GM12872 (cell line): ENCODE measurements around the gene CCDC7.

Experiments used
- CTCF ChIP-seq: IDR thresholded peaks from 3 replicates; pipeline ENCODE4 v1.5.1; 2011; ENCODE audit warnings: low read depth, mild to moderate bottlenecking, low read length, moderate library complexity; ENCODE audit not compliant: insufficient read depth

Gene CCDC7

GRCh38 chr10:32411797-32412498, 34.0 kb upstream of the CCDC7 start:
- TF ChIP-seq CTCF, result no peak

- TF ChIP-seq CTCF, result no peak
Measured at GRCh38 chr10:32412499-32412853, 33.5 kb upstream of the CCDC7 start.

GRCh38 chr10:32413513-32413912, 32.4 kb upstream of the CCDC7 start:
- no peak for TF ChIP-seq CTCF

GRCh38 chr10:32415361-32415760, 30.6 kb upstream of the CCDC7 start:
- no peak for TF ChIP-seq CTCF

- TF ChIP-seq CTCF, result no peak
Measured at GRCh38 chr10:32417911-32418547, 27.9 kb upstream of the CCDC7 start.

GRCh38 chr10:32418572-32418971, 27.4 kb upstream of the CCDC7 start:
- no peak for TF ChIP-seq CTCF

- TF ChIP-seq CTCF, result no peak
Measured at GRCh38 chr10:32419615-32420014, 26.3 kb upstream of the CCDC7 start.
